SKM-1 treated with dmso at 0.1 percent for 144 hours (cell line): ENCODE results near the gene KIF3A.

Experiments used
- DNase-seq: peaks from one replicate; lab custom pipeline; 2025; ENCODE audit not compliant: unreplicated experiment; lab: John Stamatoyannopoulos, UW

The KIF3A gene

DNA sequence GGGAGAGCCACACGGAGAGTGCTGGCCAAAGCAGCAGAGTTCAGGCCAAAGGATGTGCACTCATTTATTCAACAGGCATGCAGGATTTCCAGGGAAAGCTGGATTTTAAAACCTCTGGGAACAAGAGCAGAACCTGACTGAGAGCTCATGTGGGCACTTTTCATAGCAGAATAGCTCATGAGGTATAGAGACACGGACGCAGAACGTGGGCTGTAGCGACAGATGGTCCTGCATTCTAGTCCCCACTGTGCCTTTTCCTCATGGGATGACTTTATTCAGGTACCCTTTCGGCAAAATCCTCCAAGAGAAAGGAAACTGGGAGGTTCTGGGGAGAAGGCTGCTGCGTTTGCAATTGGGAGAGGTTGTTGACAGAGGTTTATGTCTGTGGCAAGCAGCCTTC is 58.2 kb downstream of the KIF3A start:
- DNase-seq, result no peak

DNA sequence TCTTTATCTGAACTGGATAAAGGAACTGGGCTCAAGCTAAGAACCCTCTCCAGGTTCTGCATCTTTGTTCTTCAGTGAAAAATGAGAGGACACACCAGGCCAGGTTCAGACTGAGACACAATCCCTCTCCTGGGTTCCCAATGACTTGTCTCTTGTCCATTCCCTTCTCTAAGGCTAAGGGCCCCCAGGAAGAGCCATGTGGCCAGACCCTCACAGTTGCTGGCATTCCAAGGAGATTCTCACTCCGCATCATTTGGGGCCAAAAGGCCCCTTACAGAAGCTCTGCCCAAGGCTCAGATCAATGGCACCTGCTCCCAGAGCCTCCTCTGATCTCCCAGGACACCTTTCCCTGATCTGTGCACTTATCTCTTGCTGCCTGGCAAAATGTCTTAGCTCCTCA is 58.6 kb downstream of the KIF3A start:
- no peak for DNase-seq

DNA sequence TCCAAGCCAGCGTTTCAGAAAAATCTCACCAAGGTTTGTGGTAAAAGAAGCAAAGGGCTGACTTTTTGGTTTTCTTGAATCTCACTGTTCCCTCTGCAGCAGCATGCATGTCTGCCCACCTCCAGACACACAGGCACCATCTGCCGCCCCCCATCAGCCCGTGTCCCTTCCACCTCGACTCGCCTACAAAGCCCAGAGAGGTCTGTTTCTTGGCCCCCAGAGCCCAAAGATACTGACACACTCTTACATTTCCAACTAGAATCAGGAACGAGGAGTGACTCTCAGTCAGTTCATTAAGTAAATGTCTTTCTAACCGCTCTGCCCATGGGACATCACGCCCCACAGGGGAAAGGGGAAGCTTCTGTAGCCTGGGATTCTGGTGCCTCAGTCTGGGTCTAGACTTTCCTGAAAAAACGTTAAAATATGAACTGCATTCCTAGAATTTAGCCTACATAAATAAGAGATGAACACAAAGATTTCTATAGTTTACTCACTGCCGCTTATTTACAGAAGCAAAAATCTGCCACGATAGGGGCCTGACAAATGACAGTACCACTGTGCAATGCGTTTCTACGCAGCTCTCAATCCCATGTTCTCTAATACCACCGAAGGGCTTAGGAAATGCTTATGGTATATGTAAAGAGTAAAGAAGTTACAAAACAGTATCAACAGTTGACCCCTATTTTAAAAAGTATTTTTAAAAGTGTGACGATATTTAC is 59.5 kb downstream of the KIF3A start:
- DNase-seq, result no peak

DNA sequence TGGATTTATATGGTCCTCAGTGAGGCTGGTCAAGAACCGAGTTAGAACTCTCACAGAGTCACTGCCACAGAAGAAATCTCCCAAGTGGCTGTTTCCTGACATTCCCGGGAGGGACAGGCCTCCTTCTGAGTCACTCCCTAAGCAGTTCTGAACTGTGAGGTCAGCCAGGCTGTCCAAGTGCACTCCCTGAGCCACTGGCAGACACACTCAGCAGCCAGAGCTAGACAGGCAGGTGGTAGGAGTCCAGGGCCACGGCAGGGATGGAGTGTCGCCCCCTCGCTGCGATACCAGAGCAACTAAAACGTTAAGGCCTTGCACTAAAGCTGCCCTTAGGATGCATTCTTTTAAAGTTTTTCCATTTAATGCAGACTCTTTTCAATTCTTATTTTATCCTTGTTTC is 60.2 kb downstream of the KIF3A start:
- DNase-seq, result no peak

DNA sequence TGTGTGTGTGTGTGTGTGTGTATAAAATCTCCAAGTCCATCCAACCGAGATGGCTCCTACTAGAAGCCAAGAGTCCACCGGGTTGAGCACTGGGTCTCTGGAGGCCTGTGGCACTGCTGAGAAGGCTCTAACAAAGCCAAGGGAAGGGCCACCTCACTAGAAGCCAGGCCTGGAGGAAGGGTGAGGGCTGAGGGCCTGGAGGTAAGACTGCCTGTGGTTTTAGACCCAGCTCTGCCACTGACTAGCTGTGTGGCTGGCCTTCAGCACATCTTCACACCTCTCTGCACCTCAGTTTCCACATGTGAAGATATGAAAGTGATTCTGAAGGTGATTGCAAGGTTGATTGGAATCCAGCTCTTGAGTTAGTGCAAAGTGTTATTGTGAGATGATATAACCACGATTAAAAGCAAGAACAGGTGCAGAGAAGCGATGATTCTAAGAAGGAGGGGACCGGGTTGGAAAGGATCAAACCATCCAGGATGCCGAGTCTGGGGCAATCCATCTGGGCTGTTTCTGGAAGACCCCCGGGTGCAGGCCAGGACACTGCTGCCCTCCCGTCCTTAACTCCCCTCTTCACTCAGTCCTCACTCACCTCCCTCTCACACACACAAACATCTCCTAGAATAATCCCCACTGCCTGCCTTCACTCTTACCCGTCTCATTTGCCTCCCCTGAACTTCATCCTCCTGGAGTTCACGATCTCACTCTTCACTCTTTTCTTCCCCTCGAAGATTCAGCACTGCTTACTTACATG is 61.2 kb downstream of the KIF3A start:
- no peak for DNase-seq

DNA sequence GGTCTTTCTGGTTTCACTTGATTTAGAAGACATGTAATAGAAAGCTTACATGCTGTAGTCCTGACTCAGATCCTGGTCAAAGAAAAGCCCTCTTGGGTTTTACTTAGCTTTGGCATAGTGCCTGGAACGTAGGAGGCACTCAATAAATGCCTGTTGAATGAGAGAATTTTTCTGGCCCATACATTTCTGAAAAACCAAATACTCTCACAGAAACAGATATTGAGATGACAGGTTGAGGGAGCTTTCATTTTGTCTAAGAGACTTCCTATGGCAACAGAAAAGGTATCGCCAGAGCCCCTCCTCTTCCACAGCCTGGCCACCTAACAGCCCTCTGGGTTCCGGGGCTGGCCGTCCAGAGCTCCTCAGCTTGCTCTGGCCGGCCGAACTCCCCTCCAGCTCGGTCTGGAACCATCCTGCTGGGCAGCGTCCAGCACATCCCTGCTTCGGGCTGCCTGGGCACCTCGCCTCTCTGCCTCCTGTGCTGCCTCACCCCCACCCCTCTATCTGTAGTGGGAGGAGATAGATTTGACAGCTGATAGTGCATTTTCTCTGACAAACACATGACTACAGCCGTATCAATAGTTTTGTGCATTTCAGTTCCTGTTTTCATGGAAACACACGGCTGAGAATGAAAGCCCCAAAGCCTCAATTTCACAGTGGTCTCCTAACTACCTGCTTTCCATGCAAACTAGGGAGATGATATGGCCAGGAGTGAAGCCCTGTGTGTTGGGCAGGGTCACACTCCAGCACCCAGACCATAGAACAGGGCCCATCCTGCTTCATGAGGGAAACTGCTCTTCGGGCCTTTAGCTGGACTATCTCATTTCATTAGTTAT is 62.5 kb downstream of the KIF3A start:
- no peak for DNase-seq

DNA sequence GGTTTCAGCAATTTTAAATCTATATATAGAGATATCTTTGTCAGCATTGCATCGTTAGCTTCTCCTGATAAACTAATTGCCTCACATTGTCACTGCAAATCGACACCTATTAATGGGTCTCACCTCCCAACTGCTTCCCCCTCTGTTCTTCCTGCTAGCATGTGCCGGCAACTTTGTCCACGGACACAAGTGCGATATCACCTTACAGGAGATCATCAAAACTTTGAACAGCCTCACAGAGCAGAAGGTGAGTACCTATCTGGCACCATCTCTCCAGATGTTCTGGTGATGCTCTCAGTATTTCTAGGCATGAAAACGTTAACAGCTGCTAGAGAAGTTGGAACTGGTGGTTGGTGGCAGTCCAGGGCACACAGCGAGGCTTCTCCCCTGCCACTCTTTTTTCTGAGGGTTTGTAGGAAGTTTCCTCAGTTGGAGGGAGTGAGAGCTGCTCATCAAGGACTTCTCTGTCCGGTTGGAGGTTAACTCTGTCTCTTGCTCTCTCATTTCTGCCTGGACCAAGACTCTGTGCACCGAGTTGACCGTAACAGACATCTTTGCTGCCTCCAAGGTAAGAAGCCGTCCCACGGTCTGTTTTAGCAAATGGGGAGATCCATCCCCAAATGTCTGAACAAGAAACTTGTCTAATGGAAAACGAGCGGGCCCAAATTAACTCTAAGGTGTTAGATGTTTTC is 63.3 kb downstream of the KIF3A start, which contains the start of gene IL4:
Gene IL4, plus strand, starts transcription at position 51 of the 692 bp plus-strand sequence. Its CDS starts 62 bp downstream, at position 113.
- DNase-seq, result no peak

DNA sequence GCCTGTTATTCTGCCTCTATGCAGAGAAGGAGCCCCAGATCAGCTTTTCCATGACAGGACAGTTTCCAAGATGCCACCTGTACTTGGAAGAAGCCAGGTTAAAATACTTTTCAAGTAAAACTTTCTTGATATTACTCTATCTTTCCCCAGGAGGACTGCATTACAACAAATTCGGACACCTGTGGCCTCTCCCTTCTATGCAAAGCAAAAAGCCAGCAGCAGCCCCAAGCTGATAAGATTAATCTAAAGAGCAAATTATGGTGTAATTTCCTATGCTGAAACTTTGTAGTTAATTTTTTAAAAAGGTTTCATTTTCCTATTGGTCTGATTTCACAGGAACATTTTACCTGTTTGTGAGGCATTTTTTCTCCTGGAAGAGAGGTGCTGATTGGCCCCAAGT is 63.9 kb downstream of the KIF3A start:
- no peak for DNase-seq

DNA sequence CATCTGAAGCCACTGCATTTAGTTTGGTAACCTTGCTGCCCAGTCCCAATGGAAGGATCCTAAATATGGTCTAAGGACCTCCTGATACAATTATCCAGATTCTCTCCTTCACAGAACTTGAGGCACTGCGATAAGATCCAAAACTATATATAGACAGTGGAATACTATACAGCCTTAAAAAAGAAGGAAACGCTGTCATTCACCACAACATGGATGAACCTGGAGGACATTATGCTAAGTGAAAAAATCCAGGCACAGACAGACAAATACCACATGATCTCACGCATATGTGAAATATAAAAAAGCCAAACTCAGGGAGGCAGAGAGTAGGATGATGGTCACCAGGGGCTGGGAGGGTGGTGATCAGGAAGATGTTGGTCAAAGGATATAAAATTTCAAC is 66.3 kb downstream of the KIF3A start:
- no peak for DNase-seq

DNA sequence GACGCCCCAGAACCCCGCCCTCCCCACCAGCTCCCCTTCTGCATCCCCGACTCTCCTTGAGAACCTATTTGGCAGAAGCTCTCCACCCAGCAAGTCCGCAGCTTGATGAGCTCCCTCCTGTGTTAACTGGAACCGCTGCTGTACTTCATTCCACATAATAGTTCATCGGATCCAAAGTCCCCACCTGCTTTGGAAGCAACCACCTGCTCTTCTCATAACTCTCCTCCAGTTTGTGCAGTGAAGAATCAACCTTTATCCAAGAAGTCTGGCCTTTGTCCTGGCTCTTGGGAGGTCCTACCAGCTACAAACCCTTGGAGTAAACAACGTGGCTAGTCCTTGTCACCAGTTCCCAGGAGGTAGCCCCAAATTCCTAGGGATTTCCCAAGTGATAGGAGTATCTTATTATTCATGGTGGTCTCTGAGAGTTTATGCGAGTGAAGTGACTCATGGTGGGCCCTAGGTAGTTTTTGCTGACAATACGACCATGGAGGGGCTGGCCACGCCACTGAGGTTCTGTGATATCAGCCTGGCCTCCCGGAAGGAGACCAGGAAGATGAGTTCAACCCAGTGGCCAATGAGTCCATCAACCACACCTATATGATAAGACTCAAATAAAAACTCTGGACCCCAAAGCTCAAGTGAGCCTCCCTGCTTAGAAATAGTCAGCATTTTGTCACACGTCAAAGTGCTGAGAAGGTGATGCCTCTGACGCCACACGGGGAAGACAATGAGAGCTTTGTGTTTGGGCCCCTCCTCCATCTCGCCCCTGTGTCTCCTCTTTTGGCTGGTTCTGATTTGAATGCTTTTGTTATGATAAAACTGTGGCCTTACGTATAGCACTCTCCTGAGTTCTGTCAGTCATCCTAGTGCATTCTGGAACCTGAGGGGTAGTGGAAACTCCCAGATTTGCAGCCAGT is 67.1 kb downstream of the KIF3A start:
- DNase-seq, result no peak

DNA sequence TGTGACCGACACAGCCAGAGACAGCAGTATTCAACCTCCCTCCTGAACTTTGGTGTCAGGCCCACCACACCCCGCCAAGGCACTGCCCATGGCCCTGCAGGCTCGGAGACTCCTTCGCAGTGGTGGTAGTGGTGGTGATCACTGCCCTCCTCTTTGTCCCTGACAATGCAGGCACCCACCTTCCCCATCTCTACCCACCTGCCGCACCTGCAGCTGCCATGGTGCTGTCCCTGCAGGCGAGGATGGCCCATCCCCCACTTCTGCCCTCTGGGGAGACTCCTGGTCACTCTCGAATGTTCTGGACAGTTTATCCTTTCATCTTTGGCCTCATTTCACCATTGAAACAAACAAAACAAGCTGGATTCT is 67.9 kb downstream of the KIF3A start:
- no peak for DNase-seq

DNA sequence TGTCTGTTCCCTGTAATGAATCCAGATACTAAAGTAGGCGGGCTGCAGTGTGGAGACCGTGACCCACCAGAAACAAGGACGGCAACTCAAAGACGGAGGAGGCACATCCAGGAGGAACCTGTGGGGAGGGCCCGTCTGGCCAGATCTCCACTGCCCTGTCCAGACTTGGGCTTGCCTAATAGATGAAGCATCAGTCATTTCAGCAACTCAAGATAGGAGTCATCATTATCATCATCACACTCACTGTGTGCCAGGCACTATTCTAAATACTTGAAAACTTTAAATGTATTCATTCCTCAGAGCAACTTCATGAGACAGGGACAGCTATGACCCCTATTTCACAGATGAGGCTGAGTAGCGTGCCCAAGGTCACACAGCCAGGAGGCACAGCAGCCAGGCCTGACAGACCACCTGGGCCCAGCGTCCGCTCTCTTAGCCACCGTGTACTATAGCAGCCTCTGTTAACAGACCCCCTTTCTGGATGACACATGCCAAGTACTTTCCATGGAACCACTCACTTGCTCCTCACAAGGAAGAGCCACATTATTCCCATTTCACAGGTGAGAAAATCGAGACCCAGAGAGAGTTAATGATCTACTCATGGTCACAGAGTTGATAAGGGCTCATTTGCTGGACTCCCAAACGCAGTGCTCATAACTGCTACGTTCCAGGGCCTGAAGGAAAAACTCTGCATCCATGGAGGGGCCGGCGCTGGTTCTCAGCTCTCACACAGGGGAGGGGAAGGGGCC is 68.5 kb downstream of the KIF3A start:
- DNase-seq, result no peak

DNA sequence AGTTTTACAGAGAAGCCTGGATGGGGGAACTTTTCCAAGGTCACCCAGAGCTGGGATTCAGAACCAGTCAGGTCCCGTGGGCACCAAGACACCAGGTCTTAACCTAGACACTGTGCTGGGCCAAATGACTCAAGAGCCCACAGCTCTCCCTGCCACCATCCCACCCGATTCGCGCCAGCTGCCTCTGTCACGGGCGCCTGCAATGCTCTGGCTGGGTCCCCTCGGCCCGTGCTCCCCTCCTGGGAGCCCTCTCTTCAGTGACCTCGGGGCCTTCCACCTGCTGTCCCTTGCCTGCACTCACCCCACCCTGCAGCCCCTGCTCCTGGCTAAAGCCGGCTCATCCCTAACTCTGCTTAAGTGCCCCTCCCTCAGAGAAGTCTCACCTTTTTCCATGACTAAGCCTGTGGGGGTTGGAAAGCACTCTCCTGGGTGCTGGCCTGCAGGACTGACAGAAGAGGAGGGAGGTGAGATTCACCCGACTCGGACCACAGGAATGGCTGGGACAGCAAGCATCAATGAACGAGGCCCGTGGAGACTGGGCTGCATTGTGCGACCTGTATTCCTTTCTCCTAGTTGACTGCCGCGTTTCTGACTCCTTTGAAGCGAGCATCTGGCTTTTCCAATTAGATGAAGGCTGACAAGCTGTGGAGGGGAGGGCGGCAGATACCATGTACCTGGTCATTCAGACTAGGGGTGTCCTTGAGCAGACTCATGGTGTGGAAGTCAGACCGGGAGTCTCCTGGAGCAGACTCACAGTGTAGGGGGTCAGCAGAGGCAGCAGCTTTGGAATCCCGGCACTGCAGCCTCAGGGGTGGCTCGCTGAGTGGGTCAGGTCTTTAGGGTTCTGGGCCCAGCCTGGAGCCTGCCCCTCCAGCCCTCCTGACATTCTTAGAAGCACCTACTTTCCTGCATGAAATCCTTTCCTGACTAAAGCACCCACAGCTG is 69.3 kb downstream of the KIF3A start:
- DNase-seq, result no peak

DNA sequence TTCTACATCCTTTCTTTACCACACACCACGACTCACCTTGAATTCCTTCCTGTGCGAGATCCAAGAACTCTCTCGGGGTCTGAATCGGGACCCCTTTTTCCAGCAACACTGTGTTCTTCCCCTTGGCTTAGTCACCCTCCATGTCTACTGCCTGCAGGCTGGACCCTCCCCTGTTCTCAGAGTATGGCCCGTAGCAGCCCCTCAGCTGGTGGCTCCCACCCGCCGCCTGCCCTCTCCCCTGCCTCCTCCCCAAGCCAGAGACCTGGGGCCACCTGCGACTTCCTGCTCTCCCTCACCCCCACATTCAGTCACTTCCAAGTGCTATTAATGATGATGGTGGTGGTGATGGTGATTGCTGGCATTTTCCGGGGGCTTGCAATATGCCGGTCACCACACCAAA is 70.0 kb downstream of the KIF3A start:
- DNase-seq, result no peak

DNA sequence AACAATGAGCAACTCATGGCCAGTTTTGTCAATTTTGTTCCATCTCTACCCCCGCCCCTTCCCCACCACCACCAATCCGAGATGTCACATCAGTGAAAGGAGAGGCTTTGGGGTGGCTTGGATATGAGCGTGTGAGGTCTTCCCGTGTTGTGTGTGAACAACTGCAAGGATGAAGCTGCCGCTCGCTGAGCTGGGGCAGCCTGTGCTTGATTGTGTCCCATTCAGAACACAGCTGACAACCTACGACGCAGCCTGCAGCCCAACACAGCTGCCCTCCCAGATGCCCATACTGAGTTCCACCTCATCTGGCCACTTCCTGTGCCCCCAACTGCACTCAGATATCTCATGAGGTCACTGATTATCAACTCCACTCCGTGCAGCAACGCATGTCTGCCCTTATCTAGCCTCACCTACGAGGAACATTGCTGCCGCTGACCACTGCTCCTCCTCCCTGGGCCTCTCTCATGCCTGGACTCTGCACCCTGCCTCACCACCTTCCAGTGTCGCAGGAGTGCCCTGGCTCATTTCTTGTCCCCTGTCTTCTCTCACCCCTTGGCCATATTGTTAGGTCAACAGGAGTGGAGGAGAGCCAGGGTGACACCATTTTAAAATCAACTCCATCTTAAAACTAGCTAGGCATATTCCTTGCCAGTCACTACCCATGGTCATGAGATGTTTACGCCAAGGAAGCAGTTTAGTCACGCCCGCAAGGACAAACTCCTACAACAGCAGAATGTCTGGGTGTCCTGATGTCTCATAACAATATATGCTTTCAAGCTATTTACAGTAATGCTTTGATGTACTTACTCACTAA is 70.8 kb downstream of the KIF3A start:
- DNase-seq, result no peak

DNA sequence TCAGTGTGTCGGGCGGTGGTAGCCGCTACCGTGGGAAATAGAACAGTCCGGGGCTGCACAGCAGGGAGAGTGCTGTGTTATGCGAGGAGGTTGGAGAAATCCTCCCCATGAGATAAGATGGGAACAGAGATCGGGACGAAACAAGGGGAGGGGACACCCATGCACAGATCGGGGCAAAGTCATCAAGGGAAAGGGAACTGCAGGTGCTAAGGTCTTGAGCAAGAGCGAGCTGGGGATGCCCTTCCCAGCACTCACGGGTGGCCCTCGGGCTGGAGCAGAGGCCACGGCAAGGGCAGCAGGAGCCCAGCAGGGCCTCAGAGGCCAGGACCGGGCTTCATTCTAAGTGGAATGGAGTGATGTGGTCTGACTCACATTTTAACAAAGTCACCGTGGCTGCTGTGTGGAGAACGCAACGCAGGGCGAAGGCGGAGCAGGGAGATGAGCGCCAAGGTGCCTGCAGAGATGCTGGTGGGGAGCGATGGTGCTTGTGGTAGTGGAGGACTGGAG is 71.7 kb downstream of the KIF3A start:
- DNase-seq, result no peak

DNA sequence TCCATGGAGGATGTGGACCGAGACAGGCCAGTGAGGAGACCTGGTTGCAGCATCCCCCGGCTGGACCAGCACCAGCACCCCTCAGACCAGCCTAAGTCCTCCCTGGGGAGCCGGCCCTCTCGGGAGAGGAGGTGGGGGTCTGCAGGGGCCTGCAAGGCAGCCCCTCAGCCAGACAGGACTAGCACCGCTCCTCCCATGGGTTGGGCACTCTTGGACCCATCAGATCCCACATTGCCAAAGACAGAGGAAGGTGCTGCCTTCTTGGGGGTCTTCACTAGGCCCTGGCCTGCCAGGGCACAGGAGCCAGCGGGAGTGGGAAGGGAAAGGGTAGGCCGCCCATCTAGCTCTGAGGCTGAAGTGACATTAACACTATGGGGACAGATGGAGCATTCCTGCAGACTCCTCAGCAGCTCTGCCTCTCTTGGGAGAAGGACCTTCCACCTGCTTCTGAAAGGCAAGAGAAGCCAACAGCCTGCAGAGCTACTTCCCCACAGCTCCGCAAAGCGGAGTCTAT is 72.6 kb downstream of the KIF3A start:
- no peak for DNase-seq
